Stimulated activated CD4-positive, alpha-beta T cell treated with anti-CD3 and anti-CD28 coated beads, Interleukin-2, amount 100 ng/mL, for 24 hours (primary cell): ENCODE measurements around the gene UROC1.

Experiments
- DNase-seq, 2 donors: peaks; one replicate each; pipeline ENCODE4 v3.0.0-alpha.2; 2020

Gene UROC1

DNA sequence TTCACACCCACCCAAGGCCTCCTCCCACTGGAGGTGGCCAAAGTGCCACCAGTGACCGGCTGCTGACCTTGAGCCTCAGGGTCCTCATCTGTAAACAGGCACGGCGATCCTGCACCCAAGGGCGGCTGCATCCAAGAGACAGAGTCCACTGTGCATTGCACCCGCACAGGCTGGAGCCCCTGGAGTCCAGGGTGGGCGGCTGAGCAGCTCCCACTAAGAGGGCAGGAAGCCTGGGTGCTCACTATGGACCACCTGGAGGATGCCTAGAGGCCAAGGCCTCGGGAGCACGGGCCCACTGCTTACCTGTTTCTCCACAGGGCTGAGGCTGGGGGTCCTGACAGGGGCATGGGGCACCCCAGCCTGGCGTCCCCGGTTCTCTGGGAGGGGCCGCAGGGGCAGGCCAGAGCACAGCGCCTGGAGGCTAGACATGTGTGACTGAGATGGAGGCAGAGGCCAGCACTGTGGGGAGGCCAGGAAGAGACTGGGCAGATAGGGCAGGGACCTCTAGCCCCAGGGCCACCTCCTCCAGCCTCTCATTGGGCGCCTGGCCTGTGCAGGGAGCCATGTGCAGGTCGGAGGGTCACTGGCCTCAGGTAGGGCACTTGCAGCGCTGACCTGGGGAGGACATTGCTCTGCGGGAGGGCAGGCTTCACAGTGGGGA is at the start of gene UROC1:
Gene UROC1 (minus strand): TSS at position 483 of the 661 bp plus-strand sequence. CDS start 54 bp downstream, at position 429.
- no peak for DNase-seq

DNA sequence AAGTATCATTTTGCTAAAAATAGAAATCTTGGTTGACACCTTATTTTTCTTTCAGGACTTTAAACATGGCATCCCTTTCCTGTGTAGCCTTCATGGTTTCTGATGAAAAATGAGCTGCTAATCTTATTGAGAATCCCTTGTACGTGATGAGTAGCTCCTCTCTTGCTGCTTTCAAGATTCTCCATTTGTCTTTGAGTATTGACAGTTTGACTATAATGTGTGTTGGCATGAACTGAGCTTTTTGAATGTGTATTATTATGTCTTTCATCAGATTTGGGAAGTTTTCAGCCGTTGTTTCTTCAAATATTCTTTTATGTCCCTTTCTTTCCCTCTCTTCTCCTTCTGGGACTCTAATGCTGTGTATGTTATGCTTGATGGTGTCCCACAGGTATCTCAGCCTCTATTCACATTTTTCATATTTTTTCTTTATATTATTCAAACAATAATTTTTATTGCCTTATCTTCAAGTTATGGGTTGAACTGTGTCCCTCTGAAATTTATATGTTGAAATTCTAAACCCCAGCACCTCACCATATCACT is 45.2 kb upstream of the UROC1 start:
- DNase-seq = no peak

- DNase-seq = peak in 1 of 2 donors; percentile 6
Observed at GRCh38 chr3:126558336-126559071, 40.9 kb upstream of the UROC1 start, which contains the start of gene C3orf22. Gene C3orf22 (minus strand): TSS chr3:126558932. CDS start chr3:126553390, 5,542 bp downstream.

DNA sequence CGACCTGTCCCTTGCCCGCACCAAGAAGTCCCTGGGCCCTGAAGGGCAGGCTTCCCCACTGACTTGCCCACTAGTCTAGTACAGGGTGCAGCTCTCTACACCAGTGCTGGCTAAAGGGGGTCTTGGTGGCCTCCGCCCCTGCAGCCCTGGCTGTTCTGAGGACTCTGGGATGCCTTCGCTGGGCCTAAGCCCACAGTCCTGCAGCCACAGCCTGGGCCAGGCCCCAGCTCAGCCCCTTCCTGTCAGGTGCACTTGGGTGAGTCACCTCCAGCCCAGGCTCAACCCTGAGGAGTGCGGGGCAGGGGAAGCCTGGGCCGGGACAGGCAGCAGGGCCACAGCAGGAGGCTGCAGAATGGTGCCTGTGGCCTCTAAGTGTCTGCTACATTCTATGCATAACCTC is 40.2 kb upstream of the UROC1 start:
- DNase-seq = peak in 1 of 2 donors; percentile 8

GRCh38 chr3:126557415-126557745 is 39.8 kb upstream of the UROC1 start:
- peak in 1 of 2 donors; percentile 11 for DNase-seq

- no peak for DNase-seq
Observed at GRCh38 chr3:126556637-126557414, 39.3 kb upstream of the UROC1 start.

GRCh38 chr3:126555795-126556636 is 38.4 kb upstream of the UROC1 start:
- DNase-seq = peak in 1 of 2 donors; percentile 8

DNA sequence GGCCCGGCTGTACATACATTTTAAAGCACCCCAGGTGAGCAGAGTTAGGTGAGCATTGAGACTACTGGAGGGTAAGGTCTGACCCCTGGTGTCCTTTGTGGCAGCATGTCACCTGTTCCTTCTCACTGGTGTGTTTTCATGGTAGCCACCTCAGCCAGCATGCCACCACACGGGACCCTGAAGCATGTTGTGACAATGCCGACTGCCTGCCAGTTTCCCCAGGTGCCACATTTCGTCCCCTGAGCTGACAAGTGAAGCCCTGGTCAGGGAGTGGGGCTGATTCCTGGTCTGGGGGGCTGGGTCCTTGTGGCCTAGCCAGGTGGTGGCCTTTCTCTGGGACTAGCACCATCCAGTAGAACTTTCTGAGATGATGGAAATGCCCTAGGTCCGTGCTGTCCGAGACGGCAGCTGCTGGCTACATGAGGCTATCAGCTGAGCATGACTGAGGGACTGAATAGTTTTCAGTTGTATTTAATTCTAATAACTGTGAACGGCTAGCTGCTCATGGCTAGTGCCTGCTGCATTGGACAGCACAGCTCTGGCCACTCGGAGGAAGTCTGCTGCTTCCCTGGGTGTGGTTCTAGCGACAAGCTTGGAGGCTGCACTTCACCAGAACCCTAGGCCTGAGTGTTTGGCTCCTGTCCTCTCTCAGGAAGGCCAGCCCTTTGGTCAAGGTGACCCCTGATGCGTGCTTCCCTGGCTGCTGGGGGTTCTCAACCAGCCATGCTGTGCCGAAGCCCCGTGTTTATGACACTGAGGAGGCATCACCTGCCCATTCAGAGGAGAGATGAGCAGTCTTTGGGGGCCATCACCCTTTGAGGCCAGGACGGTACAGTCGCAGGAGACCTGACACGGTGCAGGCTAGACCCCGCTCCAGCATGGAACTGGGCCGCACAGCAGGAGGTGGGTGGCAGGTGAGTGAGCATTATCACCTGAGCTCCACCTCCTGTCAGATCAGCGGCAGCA is 37.3 kb upstream of the UROC1 start:
- DNase-seq = peak in 1 of 2 donors; percentile 13

GRCh38 chr3:126553284-126554084 is 35.9 kb upstream of the UROC1 start:
- peak in 1 of 2 donors; percentile 9 for DNase-seq

- DNase-seq = no peak
Observed at GRCh38 chr3:126552688-126553283, 35.2 kb upstream of the UROC1 start.

GRCh38 chr3:126551839-126552687 is 34.5 kb upstream of the UROC1 start:
- DNase-seq = peak in 1 of 2 donors; percentile 8

GRCh38 chr3:126551121-126551838 is 33.7 kb upstream of the UROC1 start:
- peak in 1 of 2 donors; percentile 9 for DNase-seq

GRCh38 chr3:126550488-126551051 is 33.0 kb upstream of the UROC1 start:
- peak in 1 of 2 donors; percentile 4 for DNase-seq

- peak in 1 of 2 donors; percentile 11 for DNase-seq
Observed at GRCh38 chr3:126549861-126550487, 32.4 kb upstream of the UROC1 start.

- no peak for DNase-seq
Observed at GRCh38 chr3:126548556-126549466, 31.2 kb upstream of the UROC1 start.

DNA sequence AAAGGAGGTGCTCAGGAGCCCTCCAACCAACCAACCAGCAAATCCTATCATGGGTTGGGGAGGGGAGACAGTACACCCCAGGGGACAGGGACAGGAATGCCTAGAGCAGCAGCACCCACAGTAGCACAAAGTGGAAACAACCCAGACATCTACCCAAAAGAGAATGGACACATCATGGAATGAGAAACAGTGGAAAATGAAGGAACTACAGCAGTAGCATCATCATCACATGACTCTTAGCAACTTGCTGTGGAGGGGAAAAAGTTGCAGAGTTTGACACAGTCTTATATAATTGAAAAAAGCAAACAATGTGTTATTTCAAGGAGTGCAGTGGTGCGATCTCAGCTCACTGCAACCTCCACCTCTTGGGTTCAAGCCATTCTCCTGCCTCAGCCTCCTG is 30.1 kb upstream of the UROC1 start:
- no peak for DNase-seq
